Loucy (cell line): ENCODE measurements around the gene GLOD4.

Experiments used
- H2AFZ ChIP-seq: fragments of 200-600 bp; sonication (generic); 2 replicates; pipeline ENCODE4 v1.6.0; 2016; ENCODE audit warnings: antibody characterized with exemption, mild to moderate bottlenecking, low read length, moderate library complexity
- H3F3A ChIP-seq: fragments of 200-600 bp; 2 replicates; pipeline ENCODE4 v1.6.0; 2016; ENCODE audit warnings: antibody characterized with exemption, low read depth, mild to moderate bottlenecking
- H3K27me3 ChIP-seq: fragments of 200-600 bp; sonication (generic); 2 replicates; pipeline ENCODE4 v1.6.1; 2014; ENCODE audit warnings: low read length, mild to moderate bottlenecking; ENCODE audit not compliant: insufficient read depth, poor library complexity, severe bottlenecking
- H3K36me3 ChIP-seq: fragments of 200-600 bp; sonication (generic); 2 replicates; pipeline ENCODE4 v1.6.1; 2016; ENCODE audit warnings: low read length; ENCODE audit not compliant: insufficient read depth
- H3K4me1 ChIP-seq: fragments of 200-600 bp; sonication (generic); 2 replicates; pipeline ENCODE4 v1.5.1; 2014; ENCODE audit warnings: low read length, mild to moderate bottlenecking; ENCODE audit not compliant: insufficient read depth, poor library complexity, severe bottlenecking
- H3K4me2 ChIP-seq: fragments of 200-600 bp; sonication (generic); 2 replicates; pipeline ENCODE4 v1.6.0; 2014; ENCODE audit warnings: antibody characterized with exemption, low read length, low read depth, mild to moderate bottlenecking; ENCODE audit not compliant: poor library complexity, severe bottlenecking
- H3K4me3 ChIP-seq: fragments of 200-600 bp; sonication (generic); 2 replicates; pipeline ENCODE4 v1.5.1; 2014; ENCODE audit warnings: low read length, mild to moderate bottlenecking, mixed read lengths; ENCODE audit not compliant: poor library complexity, severe bottlenecking
- H3K79me2 ChIP-seq: fragments of 200-600 bp; sonication (generic); 2 replicates; pipeline ENCODE4 v1.6.1; 2014; ENCODE audit warnings: low read length; ENCODE audit not compliant: insufficient read depth
- H3K9ac ChIP-seq: fragments of 200-600 bp; sonication (generic); 2 replicates; pipeline ENCODE4 v1.6.0; 2014; ENCODE audit warnings: mild to moderate bottlenecking, low read depth, low read length, moderate library complexity; ENCODE audit not compliant: poor library complexity, severe bottlenecking
- H3K9me2 ChIP-seq: fragments of 200-600 bp; sonication (generic); replicated peaks from 2 replicates; pipeline ENCODE4 v1.6.1; 2016; ENCODE audit warnings: low read depth, low read length, mixed read lengths
- H3K9me3 ChIP-seq: fragments of 200-600 bp; sonication (generic); 2 replicates; pipeline ENCODE4 v1.6.1; 2014; ENCODE audit warnings: mild to moderate bottlenecking, antibody characterized with exemption, low read length, low read depth; ENCODE audit not compliant: insufficient read depth
- H4K20me1 ChIP-seq: fragments of 200-600 bp; sonication (generic); 2 replicates; pipeline ENCODE4 v1.6.0; 2014; ENCODE audit warnings: antibody characterized with exemption, low read length, mild to moderate bottlenecking; ENCODE audit not compliant: insufficient read depth, poor library complexity, severe bottlenecking
- EZH2phosphoT487 ChIP-seq: fragments of 200-600 bp; IDR thresholded peaks from 2 replicates; pipeline ENCODE4 v1.6.1; 2018; ENCODE audit warnings: antibody characterized with exemption, mild to moderate bottlenecking, moderate library complexity, borderline replicate concordance
- TF ChIP-seq, protein P1 (sequence below): fragments of 200-600 bp; sonication (generic); conservative IDR thresholded peaks from 2 replicates; pipeline ENCODE4 v1.5.1; 2014; ENCODE audit warnings: mild to moderate bottlenecking, antibody characterized with exemption, low read length

Gene GLOD4

GRCh38 chr17:725084-725483 is 57.0 kb downstream of the GLOD4 start:
- Histone ChIP-seq H3K27me3 (no peaks in the 10 kb centered on the region), H3K9me2 (no peaks in the 10 kb centered on the region), H2AFZ (no peak overlapping the region), H3K79me2 (no peaks in the 10 kb centered on the region), H3K36me3 (no peaks in the 10 kb centered on the region), H4K20me1 (no peaks in the 10 kb centered on the region), H3K9me3 (peaks cover 3% of the 10 kb centered on the region; the same call in 1 of the 2 replicates), H3K4me3 (no peak overlapping the region), H3K9ac (no peak overlapping the region), H3K4me1 (no peaks in the 10 kb centered on the region), H3F3A (peaks cover 12% of the 10 kb centered on the region; the same call in 1 of the 2 replicates), H3K4me2 (no peak overlapping the region)
- TF ChIP-seq EZH2phosphoT487: no peak
- TF ChIP-seq, protein P1, sequence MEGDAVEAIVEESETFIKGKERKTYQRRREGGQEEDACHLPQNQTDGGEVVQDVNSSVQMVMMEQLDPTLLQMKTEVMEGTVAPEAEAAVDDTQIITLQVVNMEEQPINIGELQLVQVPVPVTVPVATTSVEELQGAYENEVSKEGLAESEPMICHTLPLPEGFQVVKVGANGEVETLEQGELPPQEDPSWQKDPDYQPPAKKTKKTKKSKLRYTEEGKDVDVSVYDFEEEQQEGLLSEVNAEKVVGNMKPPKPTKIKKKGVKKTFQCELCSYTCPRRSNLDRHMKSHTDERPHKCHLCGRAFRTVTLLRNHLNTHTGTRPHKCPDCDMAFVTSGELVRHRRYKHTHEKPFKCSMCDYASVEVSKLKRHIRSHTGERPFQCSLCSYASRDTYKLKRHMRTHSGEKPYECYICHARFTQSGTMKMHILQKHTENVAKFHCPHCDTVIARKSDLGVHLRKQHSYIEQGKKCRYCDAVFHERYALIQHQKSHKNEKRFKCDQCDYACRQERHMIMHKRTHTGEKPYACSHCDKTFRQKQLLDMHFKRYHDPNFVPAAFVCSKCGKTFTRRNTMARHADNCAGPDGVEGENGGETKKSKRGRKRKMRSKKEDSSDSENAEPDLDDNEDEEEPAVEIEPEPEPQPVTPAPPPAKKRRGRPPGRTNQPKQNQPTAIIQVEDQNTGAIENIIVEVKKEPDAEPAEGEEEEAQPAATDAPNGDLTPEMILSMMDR: no peak

DNA sequence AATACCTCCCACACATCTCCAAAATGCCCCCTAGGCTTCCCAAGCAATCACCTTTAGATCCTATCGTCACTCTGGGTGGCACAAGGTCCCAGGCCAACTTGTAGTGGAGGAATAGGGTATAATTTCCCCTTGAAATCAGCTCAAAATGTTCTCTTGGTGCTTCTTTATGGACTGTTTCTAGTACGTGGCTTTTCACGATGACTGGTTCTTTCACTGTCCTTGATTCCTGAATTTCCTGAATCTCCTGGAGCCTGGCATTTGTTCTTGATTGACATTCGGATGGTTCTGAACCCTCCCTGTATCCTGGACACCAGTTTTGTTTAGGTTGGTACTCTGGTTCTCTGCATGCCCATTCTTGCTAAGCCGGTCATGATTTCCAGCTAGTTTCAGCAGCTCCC is 60.5 kb downstream of the GLOD4 start:
- Histone ChIP-seq H3K4me2 (no peak overlapping the region), H3K4me3 (no peak overlapping the region), H3K9ac (no peak overlapping the region), H3K36me3 (no peaks in the 10 kb centered on the region), H4K20me1 (no peaks in the 10 kb centered on the region), H3K27me3 (no peaks in the 10 kb centered on the region), H3K9me3 (peaks cover 3% of the 10 kb centered on the region; the same call in 1 of the 2 replicates), H3K9me2 (no peaks in the 10 kb centered on the region), H3K79me2 (no peaks in the 10 kb centered on the region), H3F3A (peaks cover 12% of the 10 kb centered on the region; the same call in 1 of the 2 replicates), H2AFZ (no peak overlapping the region), H3K4me1 (no peaks in the 10 kb centered on the region)
- no peak for TF ChIP-seq EZH2phosphoT487
- TF ChIP-seq, protein P1: no peak

DNA sequence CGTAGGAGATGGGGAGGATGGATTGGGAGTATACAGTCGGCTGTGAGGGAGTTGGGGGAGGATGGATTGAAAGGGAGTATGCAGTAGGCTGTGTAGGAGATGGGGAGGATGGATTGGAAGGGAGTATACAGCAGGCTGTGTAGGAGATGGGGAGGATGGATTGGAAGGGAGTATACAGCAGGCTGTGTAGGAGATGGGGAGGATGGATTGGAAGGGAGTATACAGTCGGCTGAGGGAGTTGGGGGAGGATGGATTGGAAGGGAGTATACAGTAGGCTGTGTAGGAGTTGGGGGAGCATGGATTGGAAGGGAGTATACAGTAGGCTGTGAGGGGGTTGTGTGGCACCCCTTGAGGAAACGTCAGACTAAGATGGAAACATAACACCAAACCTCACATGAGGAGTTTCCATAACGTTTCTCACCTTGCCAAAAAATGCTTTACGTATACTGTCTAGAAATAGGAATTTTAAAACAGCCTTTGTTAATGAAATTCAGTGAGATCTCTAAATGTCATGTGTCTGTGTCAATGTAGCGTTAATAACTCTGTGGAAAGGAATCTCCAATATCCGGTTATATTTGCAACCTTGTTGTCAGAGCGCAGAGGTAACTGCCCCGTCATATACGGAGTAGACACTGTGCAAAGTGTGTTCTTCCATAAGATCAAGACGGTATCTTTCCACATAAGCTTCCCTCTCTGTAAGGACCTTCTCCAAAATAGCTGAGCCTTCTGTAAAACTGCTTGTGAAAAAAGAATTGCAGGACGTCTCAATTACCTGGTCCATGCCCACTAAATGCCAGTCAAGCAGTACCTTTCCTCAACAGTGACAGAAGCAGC is 61.2 kb downstream of the GLOD4 start:
- TF ChIP-seq, protein P1: no peak
- TF ChIP-seq EZH2phosphoT487: no peak
- Histone ChIP-seq H4K20me1 (no peaks in the 10 kb centered on the region), H3K4me1 (no peaks in the 10 kb centered on the region), H3K9ac (no peak overlapping the region), H3K79me2 (no peaks in the 10 kb centered on the region), H3K4me2 (no peak overlapping the region), H3K27me3 (no peaks in the 10 kb centered on the region), H3K4me3 (no peak overlapping the region), H2AFZ (no peak overlapping the region), H3K9me2 (no peaks in the 10 kb centered on the region), H3K36me3 (no peaks in the 10 kb centered on the region), H3K9me3 (peaks cover 3% of the 10 kb centered on the region; the same call in 1 of the 2 replicates), H3F3A (peaks cover 12% of the 10 kb centered on the region; the same call in 1 of the 2 replicates)
